K562 (cell line): Measurements from ENCODE around the gene GUCY1A2.

Source experiments
- CBFB ChIP-seq: sonication (generic); formaldehyde crosslinking; IDR thresholded peaks from 2 replicates; pipeline ENCODE4 v1.4.0; 2020; ENCODE audit warnings: mild to moderate bottlenecking, missing genetic modification reagents
- CBX2 ChIP-seq: fragments of 200-600 bp; sonication (generic); IDR thresholded peaks from one replicate; pipeline ENCODE4 v1.6.1; 2012; ENCODE audit warnings: mild to moderate bottlenecking, low read length, inconsistent platforms; ENCODE audit not compliant: insufficient read depth, poor library complexity, severe bottlenecking
- CHCHD3 ChIP-seq: fragments of 250-450 bp; sonication (Bioruptor Pico); IDR thresholded peaks from 2 replicates; pipeline ENCODE4 v2.1.2; 2022; ENCODE audit warnings: mild to moderate bottlenecking
- CTCF ChIP-seq, 3 experiments: IDR thresholded peaks in 2 of 3; conservative IDR thresholded peaks in 1 of 3; 2 replicates each; pipeline ENCODE4 v1.5.1; 2011 to 2012; ENCODE audit warnings: low read length in 3 of 3, mild to moderate bottlenecking in 3 of 3, control low read depth in 2 of 3, improper control_type of control experiment in 1 of 3, inconsistent platforms in 1 of 3, low read depth in 1 of 3, mixed read lengths in 1 of 3, moderate library complexity in 1 of 3; ENCODE audit not compliant: insufficient read depth in 2 of 3
- EZH2 ChIP-seq: IDR thresholded peaks from 2 replicates; pipeline ENCODE4 v1.6.1; 2012; ENCODE audit warnings: low read depth, mild to moderate bottlenecking, inconsistent platforms, low read length, borderline replicate concordance
- GATA2 ChIP-seq: sonication (generic); formaldehyde crosslinking; IDR thresholded peaks from 2 replicates; pipeline ENCODE4 v1.4.0; 2020; ENCODE audit warnings: mild to moderate bottlenecking, missing genetic modification reagents
- POLR2A ChIP-seq: fragments of 450-650 bp; conservative IDR thresholded peaks from 2 replicates; pipeline ENCODE4 v1.6.1; 2016

- TF ChIP-seq CTCF (IDR thresholded peaks at IDR 0.05 in 2 of 3, conservative IDR thresholded peaks at IDR 0.05 in 1 of 3; ENCODE audit: insufficient read depth in 2 of 3, low read depth in 1 of 3, low read length in 3 of 3) (no peak), CBX2 (no peak), CHCHD3 (CRISPR knock-in tag) (no peak), CBFB (CRISPR knock-in tag) (no peak), POLR2A (no peak), GATA2 (CRISPR knock-in tag) (no peak), EZH2 (no peak)
Measured at GRCh38 chr11:106858200-106858599, 160.1 kb downstream of the GUCY1A2 start.
